IMR-90 (cell line): ENCODE data around the gene PIK3R4. TPM values are rescaled to one million over a fixed set of nuclear protein-coding genes. Genes with fewer than 3 reads are reported as not detected.

Source experiments
- ATAC-seq: fragments of 200-7000 bp; cut with Tn5 transposase; 2 replicates; pipeline ENCODE4 v1.9.1; 2020; ENCODE audit warnings: low read depth, mild to moderate bottlenecking, moderate library complexity
- BruUV-seq: library from RNA; stranded (reverse); fragments of 400-500 nt; replicated peaks from 2 replicates; lab custom pipeline; 2021; lab: Mats Ljungman, UMichigan
- CTCF ChIA-PET: fragments of 300-600 bp; formaldehyde crosslinking; extraction: SDS; loops from one replicate; lab custom pipeline; 2021; ENCODE audit warnings: antibody characterized with exemption; lab: Yijun Ruan, JAX
- POLR2A ChIA-PET: fragments of 300-600 bp; sonication (Branson Sonifier 250); formaldehyde crosslinking; loops from one replicate; lab custom pipeline; 2022; ENCODE audit warnings: antibody characterized with exemption; ENCODE audit not compliant: unreplicated experiment; lab: Charles Lee
- DNase-seq: peaks from one replicate; pipeline ENCODE4 v3.0.0; 2013
- H2AFZ ChIP-seq: replicated peaks from 2 replicates; pipeline ENCODE3; 2013; ENCODE audit warnings: low read length, mild to moderate bottlenecking; ENCODE audit not compliant: poor library complexity
- H2AK5ac ChIP-seq: 2 replicates; pipeline ENCODE4 v1.6.1; 2013; ENCODE audit warnings: low read depth, low read length, inconsistent platforms
- H2AK9ac ChIP-seq: replicated peaks from 2 replicates; pipeline ENCODE3; 2013; ENCODE audit warnings: mild to moderate bottlenecking, low read depth, low read length, moderate library complexity; ENCODE audit not compliant: poor library complexity
- H2BK120ac ChIP-seq: 2 replicates; pipeline ENCODE4 v1.6.1; 2013; ENCODE audit warnings: low read depth, low read length, inconsistent platforms
- H2BK15ac ChIP-seq: 3 replicates; pipeline ENCODE4 v1.6.1; 2013; ENCODE audit warnings: low read depth, low read length, inconsistent platforms
- H2BK20ac ChIP-seq: 2 replicates; pipeline ENCODE4 v1.6.1; 2013; ENCODE audit warnings: low read depth, mild to moderate bottlenecking, inconsistent platforms, low read length, moderate library complexity
- H2BK5ac ChIP-seq: 2 replicates; pipeline ENCODE4 v1.6.1; 2013; ENCODE audit warnings: mild to moderate bottlenecking, low read depth, low read length, inconsistent platforms; ENCODE audit not compliant: poor library complexity, severe bottlenecking
- H3K14ac ChIP-seq: replicated peaks from 2 replicates; pipeline ENCODE4 v1.6.1; 2013; ENCODE audit warnings: low read depth, low read length, inconsistent platforms
- H3K18ac ChIP-seq: 2 replicates; pipeline ENCODE4 v1.6.1; 2013; ENCODE audit warnings: low read depth, low read length, control low read depth
- H3K23ac ChIP-seq: 2 replicates; pipeline ENCODE4 v1.6.1; 2013; ENCODE audit warnings: low read depth, low read length, inconsistent platforms
- H3K27ac ChIP-seq: 2 replicates; pipeline ENCODE4 v1.5.1; 2013; ENCODE audit warnings: mild to moderate bottlenecking, control low read depth, low read length; ENCODE audit not compliant: insufficient read depth
- H3K27me3 ChIP-seq: 2 replicates; pipeline ENCODE4 v1.6.1; 2013; ENCODE audit warnings: low read length; ENCODE audit not compliant: control insufficient read depth, insufficient read depth
- H3K36me3 ChIP-seq: 2 replicates; pipeline ENCODE4 v1.6.1; 2013; ENCODE audit warnings: low read length, mixed read lengths; ENCODE audit not compliant: control insufficient read depth, insufficient read depth
- H3K4ac ChIP-seq: 2 replicates; pipeline ENCODE4 v1.6.1; 2013; ENCODE audit warnings: low read depth, low read length, inconsistent platforms
- H3K4me1 ChIP-seq: 2 replicates; pipeline ENCODE4 v1.6.1; 2013; ENCODE audit warnings: low read length, mixed read lengths; ENCODE audit not compliant: control insufficient read depth, insufficient read depth
- H3K4me2 ChIP-seq: 2 replicates; pipeline ENCODE4 v1.6.1; 2013; ENCODE audit warnings: low read depth, mild to moderate bottlenecking, control low read depth, low read length, moderate library complexity
- H3K4me3 ChIP-seq: 2 replicates; pipeline ENCODE4 v1.5.1; 2013; ENCODE audit warnings: low read depth, mild to moderate bottlenecking, control low read depth, low read length, moderate library complexity; ENCODE audit not compliant: insufficient read depth
- H3K56ac ChIP-seq: 2 replicates; pipeline ENCODE4 v1.6.1; 2013; ENCODE audit warnings: low read length, inconsistent platforms; ENCODE audit not compliant: insufficient read depth; ENCODE audit errors: extremely low read depth
- H3K79me1 ChIP-seq, 2 experiments: 2 replicates each; pipeline ENCODE4 v1.6.1; 2013; ENCODE audit warnings: low read length in 2 of 2, inconsistent platforms in 1 of 2, low read depth in 1 of 2
- H3K9ac ChIP-seq: 2 replicates; pipeline ENCODE4 v1.6.1; 2013; ENCODE audit warnings: low read depth, low read length, control low read depth
- H3K9me1 ChIP-seq: 2 replicates; pipeline ENCODE4 v1.6.1; 2013; ENCODE audit warnings: low read length, inconsistent platforms; ENCODE audit not compliant: insufficient read depth
- H3K9me3 ChIP-seq: 2 replicates; pipeline ENCODE4 v1.6.1; 2013; ENCODE audit warnings: low read length; ENCODE audit not compliant: control insufficient read depth, insufficient read depth
- H4K20me1 ChIP-seq: 2 replicates; pipeline ENCODE4 v1.6.1; 2013; ENCODE audit warnings: low read length, inconsistent platforms; ENCODE audit not compliant: insufficient read depth
- H4K5ac ChIP-seq: 2 replicates; pipeline ENCODE4 v1.6.1; 2013; ENCODE audit warnings: mild to moderate bottlenecking, low read depth, low read length, control low read depth
- H4K8ac ChIP-seq, 2 experiments: 2 replicates each; pipeline ENCODE4 v1.6.1; 2013; ENCODE audit warnings: low read depth in 2 of 2, low read length in 2 of 2, control low read depth in 1 of 2, inconsistent platforms in 1 of 2
- H4K91ac ChIP-seq: 2 replicates; pipeline ENCODE4 v1.6.1; 2013; ENCODE audit warnings: low read depth, low read length, inconsistent platforms; ENCODE audit not compliant: insufficient read depth
- MXI1 ChIP-seq: IDR thresholded peaks from 2 replicates; pipeline ENCODE4 v1.6.1; 2012; ENCODE audit warnings: low read depth, mild to moderate bottlenecking, low read length, moderate library complexity, borderline replicate concordance
- POLR2A ChIP-seq: IDR thresholded peaks from 2 replicates; pipeline ENCODE4 v1.6.1; 2012; ENCODE audit warnings: mild to moderate bottlenecking, low read depth, low read length
- RFX5 ChIP-seq: IDR thresholded peaks from 2 replicates; pipeline ENCODE4 v1.8.0; 2012; ENCODE audit warnings: low read depth, mild to moderate bottlenecking, low read length, moderate library complexity
- whole genome bisulfite sequencing, 2 experiments: methylation state at CpG; one replicate each; pipeline versions ENCODE4 v1.1.5 to v1.1.7; 2013; ENCODE audit warnings: missing lambda C conversion rate in 2 of 2; ENCODE audit not compliant: insufficient read length in 1 of 2; ENCODE audit errors: extremely low coverage in 2 of 2; 5-methylcytosine and 5-hydroxymethylcytosine counted together
- dilution Hi-C: fragments of 300-500 bp; cut with HindIII; formaldehyde crosslinking; loops from one replicate; pipeline ENCODE4 v1.14.3; 2018; ENCODE audit warnings: low sequenced_read_pairs; ENCODE audit not compliant: unreplicated experiment
- in situ Hi-C: fragments of 300-500 bp; cut with MboI; formaldehyde crosslinking; loops from 3 replicates; pipeline ENCODE4 v1.14.3; 2019; ENCODE audit warnings: low sequenced_read_pairs, inconsistent platforms, mixed read lengths
- intact Hi-C: fragments of 100-400 bp; cut with micrococcal nuclease; formaldehyde crosslinking; loops from 2 replicates; pipeline ENCODE4 v1.10.0; 2022
- polyA plus RNA-seq, 3 experiments: library from polyadenylated mRNA; depleted of rRNA; stranded (reverse); fragments of >200 nt; gene quantifications; 2 replicates each; pipeline ENCODE4 v1.2.3, GENCODE V29; 2012; ENCODE audit warnings: low replicate concordance in 1 of 3
- total RNA-seq: library from RNA; depleted of rRNA; stranded (reverse); fragments of >200 nt; gene quantifications from 2 replicates; pipeline ENCODE4 v1.2.3, GENCODE V29; 2012
- TF ChIP-seq, protein P1 (sequence below): conservative IDR thresholded peaks from 2 replicates; pipeline ENCODE4 v1.5.1; 2012; ENCODE audit warnings: mild to moderate bottlenecking, low read depth, low read length, improper control_type of control experiment
- TF ChIP-seq, protein P2 (sequence below): fragments of 150-350 bp; IDR thresholded peaks from 2 replicates; pipeline ENCODE4 v1.6.1; 2017; ENCODE audit warnings: mild to moderate bottlenecking, antibody characterized with exemption, low read length, low read depth

Gene PIK3R4
- total and polyA plus RNA-seq, 2 of the 4 experiments (the other 2 are of a cell fraction) = 19.7 to 27.2 TPM

DNA sequence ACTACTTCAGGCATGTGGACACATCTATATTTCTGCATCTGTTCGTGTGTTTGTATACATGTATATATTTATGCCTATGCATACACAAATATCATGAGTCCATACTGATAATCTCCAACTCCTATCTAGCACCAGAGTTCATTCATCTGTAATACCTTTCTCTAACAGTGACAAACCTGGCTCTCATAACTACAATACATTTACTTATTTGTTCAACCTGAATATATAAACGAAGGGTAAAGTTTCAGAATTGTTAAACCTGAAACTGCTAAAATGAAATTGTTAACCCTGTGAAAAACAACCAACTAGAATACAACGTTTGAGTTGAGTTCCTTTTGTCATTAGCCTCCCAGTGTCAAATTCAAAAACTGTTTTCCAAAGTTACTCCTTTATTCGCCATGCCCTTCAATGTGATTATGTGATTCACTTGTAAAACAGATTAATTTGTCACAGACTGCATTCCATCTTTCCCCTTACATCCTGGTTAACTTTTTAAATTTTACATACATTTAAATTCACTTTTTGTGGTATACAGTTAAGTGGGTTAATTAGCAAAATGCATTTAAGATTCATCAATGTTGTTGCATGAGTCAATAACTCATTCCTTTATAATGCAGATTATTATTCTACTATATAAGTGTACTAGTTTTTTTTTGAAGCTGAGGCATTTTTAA is 58.5 kb downstream of the PIK3R4 start:
- H2BK15ac ChIP-seq = no peak overlapping the region
- intact Hi-C loops = loop anchor here (10.0 kb wide), 1 partner anchor 57 kb away; the partner anchor contains the start of gene PIK3R4
- H4K91ac ChIP-seq = no peak overlapping the region
- H3K4me3 ChIP-seq = no peak overlapping the region
- ATAC-seq (no peak), DNase-seq (no peak)
- H3K9me1 ChIP-seq = peaks cover 3% of the 10 kb centered on the region; the same call in 1 of the 2 replicates
- no peak overlapping the region for H3K4me2 ChIP-seq
- H3K23ac ChIP-seq = no peak overlapping the region
- no peak overlapping the region for H2BK5ac ChIP-seq
- H3K14ac ChIP-seq = no peak overlapping the region
- BruUV-seq = no TSS peak
- no CpG with 5 or more reads among the region's 4 CpGs for WGBS, 2 experiments
- H2AK9ac ChIP-seq = no peak overlapping the region
- no peak overlapping the region for H3K18ac ChIP-seq
- H3K27ac ChIP-seq = no peak overlapping the region
- no peak overlapping the region for H2BK120ac ChIP-seq
- peaks cover 15% of the 10 kb centered on the region for H3K36me3 ChIP-seq
- no peaks in the 10 kb centered on the region for H4K20me1 ChIP-seq
- TF ChIP-seq, protein P1, sequence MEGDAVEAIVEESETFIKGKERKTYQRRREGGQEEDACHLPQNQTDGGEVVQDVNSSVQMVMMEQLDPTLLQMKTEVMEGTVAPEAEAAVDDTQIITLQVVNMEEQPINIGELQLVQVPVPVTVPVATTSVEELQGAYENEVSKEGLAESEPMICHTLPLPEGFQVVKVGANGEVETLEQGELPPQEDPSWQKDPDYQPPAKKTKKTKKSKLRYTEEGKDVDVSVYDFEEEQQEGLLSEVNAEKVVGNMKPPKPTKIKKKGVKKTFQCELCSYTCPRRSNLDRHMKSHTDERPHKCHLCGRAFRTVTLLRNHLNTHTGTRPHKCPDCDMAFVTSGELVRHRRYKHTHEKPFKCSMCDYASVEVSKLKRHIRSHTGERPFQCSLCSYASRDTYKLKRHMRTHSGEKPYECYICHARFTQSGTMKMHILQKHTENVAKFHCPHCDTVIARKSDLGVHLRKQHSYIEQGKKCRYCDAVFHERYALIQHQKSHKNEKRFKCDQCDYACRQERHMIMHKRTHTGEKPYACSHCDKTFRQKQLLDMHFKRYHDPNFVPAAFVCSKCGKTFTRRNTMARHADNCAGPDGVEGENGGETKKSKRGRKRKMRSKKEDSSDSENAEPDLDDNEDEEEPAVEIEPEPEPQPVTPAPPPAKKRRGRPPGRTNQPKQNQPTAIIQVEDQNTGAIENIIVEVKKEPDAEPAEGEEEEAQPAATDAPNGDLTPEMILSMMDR = no peak
- TF ChIP-seq, protein P2, sequence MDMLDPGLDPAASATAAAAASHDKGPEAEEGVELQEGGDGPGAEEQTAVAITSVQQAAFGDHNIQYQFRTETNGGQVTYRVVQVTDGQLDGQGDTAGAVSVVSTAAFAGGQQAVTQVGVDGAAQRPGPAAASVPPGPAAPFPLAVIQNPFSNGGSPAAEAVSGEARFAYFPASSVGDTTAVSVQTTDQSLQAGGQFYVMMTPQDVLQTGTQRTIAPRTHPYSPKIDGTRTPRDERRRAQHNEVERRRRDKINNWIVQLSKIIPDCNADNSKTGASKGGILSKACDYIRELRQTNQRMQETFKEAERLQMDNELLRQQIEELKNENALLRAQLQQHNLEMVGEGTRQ = no peak
- TF ChIP-seq MXI1 (no peak), RFX5 (no peak), POLR2A (no peak)
- H3K9me3 ChIP-seq = no peaks in the 10 kb centered on the region
- H4K5ac ChIP-seq = no peak overlapping the region
- H4K8ac ChIP-seq = no peak overlapping the region
- no peaks in the 10 kb centered on the region for H3K79me1 ChIP-seq
- H3K56ac ChIP-seq = no peak overlapping the region
- in situ Hi-C loops = no loop called here
- no peaks in the 10 kb centered on the region for H3K4me1 ChIP-seq
- H3K9ac ChIP-seq = no peak overlapping the region
- no peaks in the 10 kb centered on the region for H3K27me3 ChIP-seq
- ChIA-PET CTCF (interaction anchor here (1.1 kb wide), 1 partner anchor 14 kb away, joined by 3 read pairs; no protein-coding TSS in a partner anchor), POLR2A (no interaction called here)
- H2AK5ac ChIP-seq = no peak overlapping the region
- no peak overlapping the region for H2AFZ ChIP-seq
- no peak overlapping the region for H3K4ac ChIP-seq
- H2BK20ac ChIP-seq = no peak overlapping the region
- dilution Hi-C loops = no loop called here
